GM10266 (cell line): ENCODE results near the gene LSG1.
A peak's percentile ranks its signal among the peaks of the same experiment; 100 is the strongest.

ENCODE experiments used
- DNase-seq: peaks from one replicate; pipeline ENCODE4 v3.0.0; 2012; ENCODE audit errors: extremely low spot score
- CTCF ChIP-seq: IDR thresholded peaks from 2 replicates; pipeline ENCODE4 v1.5.1; 2012; ENCODE audit warnings: mild to moderate bottlenecking, low read depth; ENCODE audit not compliant: control insufficient read depth, insufficient read depth; ENCODE audit errors: missing control alignments

The LSG1 gene

DNA sequence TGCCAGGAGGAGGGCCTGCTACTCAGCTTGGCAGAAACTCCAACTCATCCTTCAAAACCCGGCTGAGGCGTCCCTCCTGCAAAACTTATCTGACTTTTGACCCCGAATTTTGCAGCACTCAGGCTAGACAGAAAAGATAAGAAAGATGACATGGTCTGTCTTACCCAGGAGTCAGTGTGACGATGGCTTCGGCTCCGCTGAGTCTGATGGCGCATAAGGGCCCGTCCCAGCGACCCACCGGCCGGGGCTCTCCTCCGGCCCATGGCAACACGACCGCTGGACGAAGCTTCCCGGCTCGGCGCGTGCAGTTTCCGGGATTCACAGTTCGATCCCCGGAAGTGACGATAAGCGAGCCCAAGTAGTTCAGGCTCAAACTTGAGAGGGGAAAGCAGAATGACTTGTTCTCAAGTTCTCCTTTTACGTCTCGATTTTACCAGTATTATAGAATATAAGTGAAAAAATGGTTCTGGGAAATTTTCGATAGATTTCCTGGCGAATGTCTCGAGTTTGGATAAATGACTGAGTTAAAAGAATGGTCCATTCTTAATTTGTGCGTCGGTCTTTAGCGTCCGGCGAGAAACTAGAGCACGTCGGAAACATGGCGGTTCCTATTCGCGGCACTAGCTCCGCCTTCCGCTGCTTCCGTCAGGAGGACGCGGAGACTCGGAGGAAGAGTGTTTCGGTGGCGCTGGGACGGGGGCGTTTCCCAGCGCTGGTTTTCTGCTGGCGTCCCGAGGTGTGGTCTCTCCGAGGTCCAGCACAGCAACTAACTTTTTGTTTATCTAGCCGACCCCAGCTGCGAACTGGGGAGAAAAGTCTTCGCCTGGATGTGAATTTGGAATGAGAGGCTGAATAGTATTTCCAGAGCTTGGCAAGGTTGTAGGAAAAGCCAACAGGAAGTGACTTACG, at the start of gene LSG1:
Gene LSG1 (minus strand): TSS at position 292 of the 909 bp plus-strand sequence. CDS start 29 bp downstream, at position 263.
- TF ChIP-seq CTCF: peak; percentile 5

GRCh38 chr3:194720048-194720447, 48.1 kb upstream of the LSG1 start:
- DNase-seq: no peak
- TF ChIP-seq CTCF: no peak

More for the DNA sequence above, at the start of gene LSG1:
- DNase-seq: peak; percentile 86

- TF ChIP-seq CTCF: no peak
- no peak for DNase-seq
These were observed 46.1 kb upstream of the LSG1 start for GRCh38 chr3:194718079-194718478.

- no peak for TF ChIP-seq CTCF
- no peak for DNase-seq
These were observed 43.2 kb upstream of the LSG1 start for GRCh38 chr3:194715022-194715800.

GRCh38 chr3:194714564-194714963, 42.6 kb upstream of the LSG1 start:
- TF ChIP-seq CTCF: no peak
- no peak for DNase-seq

DNA sequence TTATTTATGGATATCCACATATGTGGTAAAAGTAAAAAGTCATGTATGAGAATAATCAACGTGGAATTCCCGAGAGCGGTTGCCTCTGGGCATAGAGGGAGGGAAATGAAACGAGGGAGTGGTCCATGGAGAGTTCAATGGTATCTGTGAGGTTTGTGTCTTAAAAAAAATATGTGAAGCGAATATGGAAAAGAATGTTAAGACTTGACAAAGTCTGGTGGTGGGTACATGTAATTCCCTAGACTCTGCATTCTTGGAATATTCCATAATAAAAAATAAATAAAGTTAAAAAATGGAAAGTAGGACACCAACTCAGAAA, 42.1 kb upstream of the LSG1 start:
- TF ChIP-seq CTCF: no peak
- no peak for DNase-seq
